GM12878 (cell line): ENCODE results near the gene OLIG3. TPM values are rescaled to one million over a fixed set of nuclear protein-coding genes. Genes with fewer than 3 reads are reported as not detected.

Experiments used
- ATAC-seq: fragments of 200-7000 bp; cut with Tn5 transposase; 3 replicates; pipeline ENCODE4 v1.9.1; 2020; ENCODE audit warnings: mild to moderate bottlenecking, moderate library complexity
- BruUV-seq: library from RNA; stranded (reverse); fragments of 400-500 nt; replicated peaks from 2 replicates; lab custom pipeline; 2021; lab: Mats Ljungman, UMichigan
- CTCF ChIA-PET: fragments of 300-600 bp; sonication (Branson Sonifier 250); formaldehyde crosslinking; extraction: SDS; loops from one replicate; lab custom pipeline; 2021; ENCODE audit warnings: inconsistent platforms; lab: Yijun Ruan, JAX
- POLR2A ChIA-PET: fragments of 350-600 bp; formaldehyde crosslinking; extraction: SDS; loops from one replicate; lab custom pipeline; 2021; ENCODE audit warnings: inconsistent platforms; lab: Charles Lee
- RAD21 ChIA-PET: fragments of 300-600 bp; sonication (Branson Sonifier 250); formaldehyde crosslinking; loops from one replicate; lab custom pipeline; 2023; ENCODE audit warnings: antibody characterized with exemption; ENCODE audit not compliant: unreplicated experiment; lab: Charles Lee
- SMC1A ChIA-PET: fragments of 300-600 bp; sonication (Branson Sonifier 250); formaldehyde crosslinking; loops from one replicate; lab custom pipeline; 2023; ENCODE audit not compliant: unreplicated experiment, uncharacterized antibody; lab: Charles Lee
- DNase-seq: peaks from one replicate; pipeline ENCODE4 v3.0.0-alpha.2; 2011; ENCODE audit warnings: low read depth, low spot score
- FAIRE-seq: peaks from 3 replicates; lab custom pipeline; 2011; peaks lifted over from hg19 to GRCh38; lab: Jason Lieb, UNC
- H2AFZ ChIP-seq: 2 replicates; pipeline ENCODE4 v1.6.0; 2011; ENCODE audit warnings: low read depth, low read length, control low read depth; ENCODE audit not compliant: control insufficient read depth
- H3K27ac ChIP-seq: 2 replicates; pipeline ENCODE4 v1.5.1; 2011; ENCODE audit warnings: control low read depth; ENCODE audit not compliant: control insufficient read depth, insufficient read depth
- H3K27me3 ChIP-seq, 2 experiments: replicated peaks in 1 of 2; 2 replicates each; pipeline versions ENCODE4 v1.6.0 to v1.6.1; 2011; ENCODE audit warnings: low read length in 1 of 2; ENCODE audit not compliant: control insufficient read depth in 2 of 2, insufficient read depth in 2 of 2
- H3K36me3 ChIP-seq, 2 experiments: 2 replicates each; pipeline ENCODE4 v1.5.1; 2011; ENCODE audit warnings: low read length in 1 of 2; ENCODE audit not compliant: control insufficient read depth in 2 of 2, insufficient read depth in 2 of 2
- H3K4me1 ChIP-seq: 2 replicates; pipeline ENCODE4 v1.6.1; 2011; ENCODE audit warnings: mild to moderate bottlenecking, low read length, moderate library complexity, mixed read lengths; ENCODE audit not compliant: control insufficient read depth, insufficient read depth
- H3K4me2 ChIP-seq: 2 replicates; pipeline ENCODE4 v1.6.0; 2011; ENCODE audit warnings: control low read depth; ENCODE audit not compliant: control insufficient read depth, insufficient read depth
- H3K4me3 ChIP-seq: fragments of 200-600 bp; sonication (generic); 2 replicates; pipeline ENCODE4 v1.5.1; 2016
- H3K79me2 ChIP-seq: 2 replicates; pipeline ENCODE4 v1.6.0; 2011; ENCODE audit warnings: low read length; ENCODE audit not compliant: control insufficient read depth, insufficient read depth
- H3K9ac ChIP-seq: 2 replicates; pipeline ENCODE4 v1.8.0; 2011; ENCODE audit warnings: low read length, control low read depth, mixed read lengths; ENCODE audit not compliant: control insufficient read depth, insufficient read depth
- H3K9me3 ChIP-seq: replicated peaks from 3 replicates; pipeline ENCODE4 v1.5.1; 2011; ENCODE audit warnings: mild to moderate bottlenecking, low read length; ENCODE audit not compliant: control insufficient read depth, insufficient read depth
- H4K20me1 ChIP-seq: 2 replicates; pipeline ENCODE4 v1.6.0; 2011; ENCODE audit not compliant: control insufficient read depth, insufficient read depth
- BMI1 ChIP-seq: fragments of 450-650 bp; IDR thresholded peaks from 2 replicates; pipeline ENCODE4 v1.6.1; 2016; ENCODE audit warnings: mild to moderate bottlenecking, moderate library complexity, borderline replicate concordance
- BRCA1 ChIP-seq: IDR thresholded peaks from 2 replicates; pipeline ENCODE4 v1.6.1; 2011; ENCODE audit warnings: low read depth, low read length, improper control_type of control experiment
- CBFB ChIP-seq: IDR thresholded peaks from 2 replicates; pipeline ENCODE4 v1.6.1; 2016; ENCODE audit warnings: antibody characterized with exemption, low read depth
- MYC ChIP-seq: IDR thresholded peaks from 2 replicates; pipeline ENCODE4 v1.6.1; 2011; ENCODE audit warnings: mild to moderate bottlenecking, low read length, moderate library complexity, inconsistent platforms; ENCODE audit not compliant: insufficient read depth, insufficient replicate concordance, insufficient read length, severe bottlenecking
- NR2C2 ChIP-seq: IDR thresholded peaks from 2 replicates; pipeline ENCODE4 v1.6.1; 2011; ENCODE audit warnings: borderline replicate concordance, low read depth; ENCODE audit not compliant: control insufficient read depth, insufficient read length
- SREBF2 ChIP-seq: IDR thresholded peaks from 2 replicates; pipeline ENCODE4 v1.6.1; 2012; ENCODE audit warnings: mild to moderate bottlenecking, low read length
- WGBS: methylation state at CpG from one replicate; pipeline ENCODE4 v1.1.6; 2016; ENCODE audit warnings: low lambda C conversion rate; ENCODE audit not compliant: insufficient replicate concordance, insufficient coverage; ENCODE audit errors: missing lambda C conversion rate; 5-methylcytosine and 5-hydroxymethylcytosine counted together
- in situ Hi-C: fragments of 300-500 bp; cut with MboI; formaldehyde crosslinking; loops from 9 replicates; pipeline ENCODE4 v1.14.3; 2018; ENCODE audit warnings: mixed read lengths
- intact Hi-C: fragments of 100-400 bp; cut with micrococcal nuclease; formaldehyde crosslinking; loops from one replicate; pipeline ENCODE4 v1.14.2; 2022; ENCODE audit not compliant: unreplicated experiment
- polyA plus RNA-seq, 11 experiments: library from polyadenylated mRNA; depleted of rRNA in 4 of 11; unstranded in 6 of 11; stranded (reverse) in 5 of 11; fragments of >200 nt; fragmentation: Nextera tagmentation in 4 of 11; fragmentation: Illumina TruSeq in 1 of 11; extraction: Ambion mirVana in 4 of 11; extraction: Trizol in 1 of 11; gene quantifications; 1 replicate in 1 of 11; 2 replicates in 10 of 11; pipeline versions ENCODE4 v1.2.1 to v1.2.3, GENCODE V29; 2011 to 2016; ENCODE audit warnings: inconsistent platforms in 2 of 11, missing spikeins in 2 of 11, low read depth in 1 of 11
- total RNA-seq, 4 experiments: library from RNA; depleted of rRNA in 3 of 4; stranded (reverse); fragments of >200 nt in 3 of 4; fragmentation: Illumina TruSeq in 1 of 4; extraction: Trizol in 1 of 4; gene quantifications; 2 replicates each; pipeline versions ENCODE4 v1.2.1 to v1.2.3, GENCODE V29; 2013 to 2021
- TF ChIP-seq, protein P1 (sequence below): fragments of 450-650 bp; IDR thresholded peaks from 2 replicates; pipeline ENCODE4 v1.6.1; 2018; ENCODE audit warnings: mild to moderate bottlenecking, low read depth, moderate library complexity; ENCODE audit not compliant: partially characterized antibody
- TF ChIP-seq, protein P2 (sequence below): fragments of 450-650 bp; IDR thresholded peaks from 2 replicates; pipeline ENCODE4 v1.6.1; 2016; ENCODE audit warnings: mild to moderate bottlenecking, moderate library complexity, borderline replicate concordance
- TF ChIP-seq, protein P3 (sequence below): fragments of 450-650 bp; IDR thresholded peaks from 2 replicates; pipeline ENCODE4 v1.6.1; 2017; ENCODE audit warnings: low read depth, mild to moderate bottlenecking, moderate library complexity
- TF ChIP-seq, protein P4 (sequence below): IDR thresholded peaks from 2 replicates; pipeline ENCODE4 v1.6.1; 2011; ENCODE audit warnings: low read depth, low read length, improper control_type of control experiment, borderline replicate concordance

OLIG3 gene
- total and polyA plus RNA-seq, 10 of the 15 experiments (the other 5 are each of a cell fraction or from before 2014, with no cell fraction given): not detected

DNA sequence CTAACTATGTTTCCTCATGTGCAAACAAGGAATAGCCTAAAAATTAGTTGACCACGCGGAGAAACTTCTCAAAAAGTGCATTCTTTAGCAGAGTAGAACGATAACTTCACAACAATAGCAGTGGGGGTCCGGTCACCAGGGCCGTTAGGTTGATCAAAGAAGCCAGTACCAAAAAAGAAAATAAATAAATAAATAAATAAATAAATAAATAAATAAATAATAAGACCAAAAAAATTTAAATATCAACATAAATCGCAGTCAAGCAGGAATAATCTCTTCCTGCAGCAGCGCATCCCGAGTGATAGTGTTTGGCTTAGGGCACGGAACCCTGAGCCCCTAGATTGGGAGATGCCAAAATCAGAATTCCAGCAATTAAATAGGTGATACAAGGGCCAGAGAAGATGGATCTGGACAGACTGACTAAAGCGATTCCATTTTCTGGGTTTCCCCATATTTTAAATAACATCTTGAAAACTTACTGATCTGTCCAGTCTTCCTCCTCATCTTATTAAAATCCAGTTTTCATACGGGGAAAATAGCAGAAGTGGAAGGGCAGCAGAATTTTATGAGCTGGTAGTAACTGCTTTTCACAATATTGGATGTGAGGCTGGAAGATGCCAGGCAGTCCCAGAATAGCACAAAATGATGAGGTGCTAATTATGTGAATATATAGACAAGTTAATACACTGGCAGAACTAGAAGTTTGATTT is 4.4 kb upstream of the OLIG3 start:
- no TSS peak for BruUV-seq
- ATAC-seq (no peak), DNase-seq (no peak), FAIRE-seq (no peak)
- Histone ChIP-seq H3K79me2 (no peaks in the 10 kb centered on the region), H2AFZ (no peak overlapping the region), H3K27me3 (peaks cover 21 to 36% of the 10 kb centered on the region in 2 experiments), H3K9ac (no peak overlapping the region), H3K4me2 (no peak overlapping the region), H3K4me1 (no peaks in the 10 kb centered on the region), H3K27ac (no peak overlapping the region), H3K36me3 (no peaks in the 10 kb centered on the region), H4K20me1 (no peaks in the 10 kb centered on the region), H3K4me3 (no peak overlapping the region), H3K9me3 (peaks cover 1% of the 10 kb centered on the region; the same call in 1 of the 3 replicates)
- ChIA-PET SMC1A (no interaction called here), POLR2A (no interaction called here), CTCF (no interaction called here), RAD21 (no interaction called here)
- 48% methylated on average over 11 of the region's 11 CpGs for WGBS
- in situ Hi-C loops (no loop called here), intact Hi-C loops (no loop called here)
- TF ChIP-seq BMI1 (no peak), NR2C2 (no peak), BRCA1 (no peak), MYC (no peak), SREBF2 (no peak), CBFB (no peak)
- TF ChIP-seq, protein P1, sequence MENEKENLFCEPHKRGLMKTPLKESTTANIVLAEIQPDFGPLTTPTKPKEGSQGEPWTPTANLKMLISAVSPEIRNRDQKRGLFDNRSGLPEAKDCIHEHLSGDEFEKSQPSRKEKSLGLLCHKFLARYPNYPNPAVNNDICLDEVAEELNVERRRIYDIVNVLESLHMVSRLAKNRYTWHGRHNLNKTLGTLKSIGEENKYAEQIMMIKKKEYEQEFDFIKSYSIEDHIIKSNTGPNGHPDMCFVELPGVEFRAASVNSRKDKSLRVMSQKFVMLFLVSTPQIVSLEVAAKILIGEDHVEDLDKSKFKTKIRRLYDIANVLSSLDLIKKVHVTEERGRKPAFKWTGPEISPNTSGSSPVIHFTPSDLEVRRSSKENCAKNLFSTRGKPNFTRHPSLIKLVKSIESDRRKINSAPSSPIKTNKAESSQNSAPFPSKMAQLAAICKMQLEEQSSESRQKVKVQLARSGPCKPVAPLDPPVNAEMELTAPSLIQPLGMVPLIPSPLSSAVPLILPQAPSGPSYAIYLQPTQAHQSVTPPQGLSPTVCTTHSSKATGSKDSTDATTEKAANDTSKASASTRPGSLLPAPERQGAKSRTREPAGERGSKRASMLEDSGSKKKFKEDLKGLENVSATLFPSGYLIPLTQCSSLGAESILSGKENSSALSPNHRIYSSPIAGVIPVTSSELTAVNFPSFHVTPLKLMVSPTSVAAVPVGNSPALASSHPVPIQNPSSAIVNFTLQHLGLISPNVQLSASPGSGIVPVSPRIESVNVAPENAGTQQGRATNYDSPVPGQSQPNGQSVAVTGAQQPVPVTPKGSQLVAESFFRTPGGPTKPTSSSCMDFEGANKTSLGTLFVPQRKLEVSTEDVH: no peak
- TF ChIP-seq, protein P2, sequence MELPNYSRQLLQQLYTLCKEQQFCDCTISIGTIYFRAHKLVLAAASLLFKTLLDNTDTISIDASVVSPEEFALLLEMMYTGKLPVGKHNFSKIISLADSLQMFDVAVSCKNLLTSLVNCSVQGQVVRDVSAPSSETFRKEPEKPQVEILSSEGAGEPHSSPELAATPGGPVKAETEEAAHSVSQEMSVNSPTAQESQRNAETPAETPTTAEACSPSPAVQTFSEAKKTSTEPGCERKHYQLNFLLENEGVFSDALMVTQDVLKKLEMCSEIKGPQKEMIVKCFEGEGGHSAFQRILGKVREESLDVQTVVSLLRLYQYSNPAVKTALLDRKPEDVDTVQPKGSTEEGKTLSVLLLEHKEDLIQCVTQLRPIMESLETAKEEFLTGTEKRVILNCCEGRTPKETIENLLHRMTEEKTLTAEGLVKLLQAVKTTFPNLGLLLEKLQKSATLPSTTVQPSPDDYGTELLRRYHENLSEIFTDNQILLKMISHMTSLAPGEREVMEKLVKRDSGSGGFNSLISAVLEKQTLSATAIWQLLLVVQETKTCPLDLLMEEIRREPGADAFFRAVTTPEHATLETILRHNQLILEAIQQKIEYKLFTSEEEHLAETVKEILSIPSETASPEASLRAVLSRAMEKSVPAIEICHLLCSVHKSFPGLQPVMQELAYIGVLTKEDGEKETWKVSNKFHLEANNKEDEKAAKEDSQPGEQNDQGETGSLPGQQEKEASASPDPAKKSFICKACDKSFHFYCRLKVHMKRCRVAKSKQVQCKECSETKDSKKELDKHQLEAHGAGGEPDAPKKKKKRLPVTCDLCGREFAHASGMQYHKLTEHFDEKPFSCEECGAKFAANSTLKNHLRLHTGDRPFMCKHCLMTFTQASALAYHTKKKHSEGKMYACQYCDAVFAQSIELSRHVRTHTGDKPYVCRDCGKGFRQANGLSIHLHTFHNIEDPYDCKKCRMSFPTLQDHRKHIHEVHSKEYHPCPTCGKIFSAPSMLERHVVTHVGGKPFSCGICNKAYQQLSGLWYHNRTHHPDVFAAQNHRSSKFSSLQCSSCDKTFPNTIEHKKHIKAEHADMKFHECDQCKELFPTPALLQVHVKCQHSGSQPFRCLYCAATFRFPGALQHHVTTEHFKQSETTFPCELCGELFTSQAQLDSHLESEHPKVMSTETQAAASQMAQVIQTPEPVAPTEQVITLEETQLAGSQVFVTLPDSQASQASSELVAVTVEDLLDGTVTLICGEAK: no peak
- TF ChIP-seq, protein P3, sequence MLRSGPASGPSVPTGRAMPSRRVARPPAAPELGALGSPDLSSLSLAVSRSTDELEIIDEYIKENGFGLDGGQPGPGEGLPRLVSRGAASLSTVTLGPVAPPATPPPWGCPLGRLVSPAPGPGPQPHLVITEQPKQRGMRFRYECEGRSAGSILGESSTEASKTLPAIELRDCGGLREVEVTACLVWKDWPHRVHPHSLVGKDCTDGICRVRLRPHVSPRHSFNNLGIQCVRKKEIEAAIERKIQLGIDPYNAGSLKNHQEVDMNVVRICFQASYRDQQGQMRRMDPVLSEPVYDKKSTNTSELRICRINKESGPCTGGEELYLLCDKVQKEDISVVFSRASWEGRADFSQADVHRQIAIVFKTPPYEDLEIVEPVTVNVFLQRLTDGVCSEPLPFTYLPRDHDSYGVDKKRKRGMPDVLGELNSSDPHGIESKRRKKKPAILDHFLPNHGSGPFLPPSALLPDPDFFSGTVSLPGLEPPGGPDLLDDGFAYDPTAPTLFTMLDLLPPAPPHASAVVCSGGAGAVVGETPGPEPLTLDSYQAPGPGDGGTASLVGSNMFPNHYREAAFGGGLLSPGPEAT: no peak
- TF ChIP-seq, protein P4, sequence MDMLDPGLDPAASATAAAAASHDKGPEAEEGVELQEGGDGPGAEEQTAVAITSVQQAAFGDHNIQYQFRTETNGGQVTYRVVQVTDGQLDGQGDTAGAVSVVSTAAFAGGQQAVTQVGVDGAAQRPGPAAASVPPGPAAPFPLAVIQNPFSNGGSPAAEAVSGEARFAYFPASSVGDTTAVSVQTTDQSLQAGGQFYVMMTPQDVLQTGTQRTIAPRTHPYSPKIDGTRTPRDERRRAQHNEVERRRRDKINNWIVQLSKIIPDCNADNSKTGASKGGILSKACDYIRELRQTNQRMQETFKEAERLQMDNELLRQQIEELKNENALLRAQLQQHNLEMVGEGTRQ: no peak
